ENCODE measurements around the gene TTC34. TPM values are rescaled to one million over a fixed set of nuclear protein-coding genes. Genes with fewer than 3 reads are reported as not detected.

Gene TTC34
- total RNA-seq, 1 experiment from 2014 or later: 0.92 TPM

DNA sequence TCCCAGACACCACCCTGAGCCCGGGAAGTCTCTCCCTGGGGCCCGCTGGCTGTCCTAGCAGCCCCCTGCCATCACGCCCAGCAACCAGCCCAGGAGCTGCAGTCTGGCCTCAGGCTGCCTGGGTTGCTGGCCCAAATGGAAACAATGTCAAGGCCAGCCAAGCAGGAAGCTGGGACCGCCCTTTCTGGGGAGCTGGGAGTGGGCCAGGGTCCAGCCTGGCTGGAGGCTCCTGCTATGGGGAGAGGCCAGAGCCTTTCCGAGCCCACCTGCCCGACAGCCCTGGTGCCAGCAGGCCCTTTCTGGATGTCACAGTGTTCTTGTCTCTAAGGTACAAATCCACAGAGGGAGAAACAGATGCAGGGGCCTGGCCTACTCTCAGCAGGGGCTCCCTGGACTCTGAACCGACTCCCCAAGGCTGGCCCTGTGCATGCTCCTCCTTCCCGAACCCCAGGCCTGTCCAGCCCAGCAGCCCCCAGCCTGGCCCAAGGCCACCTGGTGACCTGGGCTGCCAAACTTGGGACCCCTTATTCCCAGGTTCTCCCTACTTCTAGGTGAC, 167.5 kb downstream of the TTC34 start:
- peaks cover 70% of the 10 kb centered on the region for H3K27me3 Mint-ChIP-seq (ENCODE audit: low read depth)
- no CpG with 5 or more reads among the region's 8 CpGs for WGBS (ENCODE audit: extremely low coverage, insufficient read length, low lambda C conversion rate)
- DNase-seq: no peak

More for the DNA sequence above, 167.5 kb downstream of the TTC34 start:
- Mint-ChIP-seq H3K27ac (no peak overlapping the region), H3K4me1 (peaks cover 14 to 32% of the 10 kb centered on the region in 2 experiments), H3K4me3 (no peak overlapping the region), H3K36me3 (ENCODE audit: insufficient read depth in 1 of 3, low read depth in 3 of 3) (peaks cover 7 to 13% (median 13%) of the 10 kb centered on the region in 3 experiments), H3K9me3 (peaks cover 24 to 31% of the 10 kb centered on the region in 2 experiments)
- H3K23me2 ChIP-seq (ENCODE audit: insufficient read length, low read depth, low read length, poor library complexity, severe bottlenecking): peaks cover 2% of the 10 kb centered on the region
- H4K20me1 ChIP-seq (ENCODE audit: control insufficient read depth, insufficient read depth, insufficient read length): peaks cover 2% of the 10 kb centered on the region
- H2BK5ac ChIP-seq (ENCODE audit: insufficient read length, low read length): no peak overlapping the region
- H3K56ac ChIP-seq (ENCODE audit: insufficient read length, low read depth, low read length): no peak overlapping the region
- H3K9me3 ChIP-seq (ENCODE audit: control insufficient read depth, low read depth, low read length): peaks cover 6% of the 10 kb centered on the region
- H2AFZ ChIP-seq (ENCODE audit: low read length): no peak overlapping the region
- no peak overlapping the region for H2AK5ac ChIP-seq (ENCODE audit: insufficient read length, low read length)
- no peaks in the 10 kb centered on the region for H3K4me1 ChIP-seq (ENCODE audit: insufficient read depth, low read length)
- no peak overlapping the region for H2BK15ac ChIP-seq (ENCODE audit: low read depth, low read length)
- no peak overlapping the region for H3T11ph ChIP-seq (ENCODE audit: low read length)
- no peak overlapping the region for H3K14ac ChIP-seq (ENCODE audit: insufficient read depth, low read length)
- H4K91ac ChIP-seq (ENCODE audit: insufficient read length, low read depth, low read length): no peak overlapping the region
- H3K18ac ChIP-seq (ENCODE audit: insufficient read length, low read depth, low read length): no peak overlapping the region
- no peaks in the 10 kb centered on the region for H3K79me2 ChIP-seq (ENCODE audit: insufficient read depth, low read length)
- no peak overlapping the region for H2BK20ac ChIP-seq (ENCODE audit: low read depth, low read length, poor library complexity, severe bottlenecking)
- H3K27ac ChIP-seq (ENCODE audit: insufficient read length, low read depth, low read length): no peak overlapping the region
- H3K4ac ChIP-seq (ENCODE audit: low read depth, low read length): no peak overlapping the region
- H3K4me2 ChIP-seq (ENCODE audit: insufficient read depth, insufficient read length, low read length): no peak overlapping the region
- H4K5ac ChIP-seq (ENCODE audit: insufficient read length, low read depth, low read length): no peak overlapping the region
- TF ChIP-seq, protein P1, sequence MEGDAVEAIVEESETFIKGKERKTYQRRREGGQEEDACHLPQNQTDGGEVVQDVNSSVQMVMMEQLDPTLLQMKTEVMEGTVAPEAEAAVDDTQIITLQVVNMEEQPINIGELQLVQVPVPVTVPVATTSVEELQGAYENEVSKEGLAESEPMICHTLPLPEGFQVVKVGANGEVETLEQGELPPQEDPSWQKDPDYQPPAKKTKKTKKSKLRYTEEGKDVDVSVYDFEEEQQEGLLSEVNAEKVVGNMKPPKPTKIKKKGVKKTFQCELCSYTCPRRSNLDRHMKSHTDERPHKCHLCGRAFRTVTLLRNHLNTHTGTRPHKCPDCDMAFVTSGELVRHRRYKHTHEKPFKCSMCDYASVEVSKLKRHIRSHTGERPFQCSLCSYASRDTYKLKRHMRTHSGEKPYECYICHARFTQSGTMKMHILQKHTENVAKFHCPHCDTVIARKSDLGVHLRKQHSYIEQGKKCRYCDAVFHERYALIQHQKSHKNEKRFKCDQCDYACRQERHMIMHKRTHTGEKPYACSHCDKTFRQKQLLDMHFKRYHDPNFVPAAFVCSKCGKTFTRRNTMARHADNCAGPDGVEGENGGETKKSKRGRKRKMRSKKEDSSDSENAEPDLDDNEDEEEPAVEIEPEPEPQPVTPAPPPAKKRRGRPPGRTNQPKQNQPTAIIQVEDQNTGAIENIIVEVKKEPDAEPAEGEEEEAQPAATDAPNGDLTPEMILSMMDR (conservative IDR thresholded peaks at IDR 0.05): no peak
- H3K79me1 ChIP-seq (ENCODE audit: insufficient read depth, low read depth, low read length, poor library complexity, severe bottlenecking): no peaks in the 10 kb centered on the region
- H3K27me3 ChIP-seq (ENCODE audit: insufficient read depth, low read length): peaks cover 11% of the 10 kb centered on the region; the same call in 1 of the 2 replicates
- no peak overlapping the region for H4K8ac ChIP-seq (replicated peaks; ENCODE audit: insufficient read length, low read depth, low read length)
- H2BK12ac ChIP-seq (ENCODE audit: insufficient read length, low read depth, low read length): no peak overlapping the region
- H3K9ac ChIP-seq (ENCODE audit: extremely low read depth, insufficient read length, low read length): no peak overlapping the region
- no peak overlapping the region for H2BK120ac ChIP-seq (ENCODE audit: low read depth, low read length, poor library complexity, severe bottlenecking)
- no peak overlapping the region for H3K23ac ChIP-seq (ENCODE audit: insufficient read length, low read depth, low read length)

All from H9 (cell line).